ENCODE data around the gene AXDND1.
A peak's percentile ranks its signal among the peaks of the same experiment; 100 is the strongest.

Gene AXDND1

GRCh38 chr1:179586107-179586823 is 220.5 kb downstream of the AXDND1 start:
- peak; percentile 43 for DNase-seq

- no peak for DNase-seq
Observed at GRCh38 chr1:179587336-179587735, 221.6 kb downstream of the AXDND1 start.

- DNase-seq, result no peak
Observed at GRCh38 chr1:179588425-179589024, 222.8 kb downstream of the AXDND1 start.

- DNase-seq, result no peak
Observed at GRCh38 chr1:179589509-179589908, 223.7 kb downstream of the AXDND1 start.

- DNase-seq, result no peak
Observed at GRCh38 chr1:179590671-179591070, 224.9 kb downstream of the AXDND1 start.

GRCh38 chr1:179591253-179591591 is 225.5 kb downstream of the AXDND1 start:
- no peak for DNase-seq

GRCh38 chr1:179591592-179592580 is 226.1 kb downstream of the AXDND1 start, which contains the start of gene TDRD5:
TSS of gene TDRD5 (plus strand) at chr1:179591832. CDS start at chr1:179592616, 784 bp downstream.
- DNase-seq, result no peak

- no peak for DNase-seq
Observed at GRCh38 chr1:179598631-179599030, 232.9 kb downstream of the AXDND1 start.

- peak; percentile 14 for DNase-seq
Observed at GRCh38 chr1:179599623-179600249, 234.0 kb downstream of the AXDND1 start.

- DNase-seq, result no peak
Observed at GRCh38 chr1:179601093-179601492, 235.3 kb downstream of the AXDND1 start.

Data from activated CD4-positive, alpha-beta T cell treated with anti-CD3 and anti-CD28 coated beads for 48 hours (primary cell).